Effector memory CD4-positive, alpha-beta T cell (primary cell): ENCODE results near the gene PLD6.
A peak's percentile ranks its signal among the peaks of the same experiment; 100 is the strongest.

Experiments used
- DNase-seq, 3 donors: peaks; one replicate each; pipeline ENCODE4 v3.0.0-alpha.2; 2020
- H3K27ac ChIP-seq: 2 replicates; pipeline ENCODE4 v1.7.0; 2013; ENCODE audit warnings: mild to moderate bottlenecking, low read length, moderate library complexity; ENCODE audit not compliant: insufficient read depth, poor library complexity, severe bottlenecking
- H3K27me3 ChIP-seq: replicated peaks from 2 replicates; pipeline ENCODE4 v1.7.0; 2013; ENCODE audit warnings: mild to moderate bottlenecking, low read length; ENCODE audit not compliant: insufficient read depth, control insufficient read depth, poor library complexity, severe bottlenecking
- H3K36me3 ChIP-seq: 2 replicates; pipeline ENCODE4 v1.7.0; 2013; ENCODE audit warnings: mild to moderate bottlenecking, low read length, moderate library complexity; ENCODE audit not compliant: control insufficient read depth, insufficient read depth
- H3K4me1 ChIP-seq: 2 replicates; pipeline ENCODE4 v1.7.0; 2013; ENCODE audit warnings: low read length, mild to moderate bottlenecking; ENCODE audit not compliant: control insufficient read depth, insufficient read depth, poor library complexity, severe bottlenecking
- H3K4me3 ChIP-seq: 2 replicates; pipeline ENCODE4 v1.7.0; 2013; ENCODE audit warnings: low read length, low read depth, mild to moderate bottlenecking; ENCODE audit not compliant: insufficient read depth, poor library complexity, severe bottlenecking
- H3K9me3 ChIP-seq: 2 replicates; pipeline ENCODE4 v1.7.0; 2013; ENCODE audit warnings: mild to moderate bottlenecking, low read length, moderate library complexity; ENCODE audit not compliant: control insufficient read depth

The PLD6 gene

GRCh38 chr17:17237026-17237799, 31.1 kb upstream of the PLD6 start, which contains the start of gene FLCN:
Gene FLCN (minus strand): TSS chr17:17237168. CDS start chr17:17228137, 9,031 bp downstream.
- DNase-seq: peak; percentile 78 to 89 (median 83)
- Histone ChIP-seq H3K9me3 (no peaks in the 10 kb centered on the region), H3K27ac (peak within 1 kb of the TSS; percentile 98), H3K27me3 (no peaks in the 10 kb centered on the region), H3K36me3 (no peaks in the 10 kb centered on the region), H3K4me3 (peak within 1 kb of the TSS; percentile 93), H3K4me1 (peaks cover 16% of the 10 kb centered on the region)

GRCh38 chr17:17236295-17237025, 30.3 kb upstream of the PLD6 start:
- DNase-seq: no peak
- Histone ChIP-seq H3K27me3 (no peaks in the 10 kb centered on the region), H3K36me3 (peaks cover 8% of the 10 kb centered on the region), H3K4me1 (peaks cover 16% of the 10 kb centered on the region), H3K4me3 (peak overlapping the region; percentile 93), H3K9me3 (no peaks in the 10 kb centered on the region), H3K27ac (peak overlapping the region; percentile 98)

GRCh38 chr17:17235212-17236174, 29.4 kb upstream of the PLD6 start:
- no peak for DNase-seq

GRCh38 chr17:17232303-17232621, 26.1 kb upstream of the PLD6 start:
- Histone ChIP-seq H3K36me3 (peaks cover 46% of the 10 kb centered on the region), H3K9me3 (no peaks in the 10 kb centered on the region), H3K27ac (no peak overlapping the region), H3K4me1 (peaks cover 13% of the 10 kb centered on the region), H3K27me3 (no peaks in the 10 kb centered on the region), H3K4me3 (no peak overlapping the region)
- no peak for DNase-seq

More at GRCh38 chr17:17235212-17236174, 29.4 kb upstream of the PLD6 start:
- no peak overlapping the region for H3K27ac ChIP-seq
- H3K9me3 ChIP-seq: no peaks in the 10 kb centered on the region
- H3K4me1 ChIP-seq: peaks cover 16% of the 10 kb centered on the region
- H3K36me3 ChIP-seq: peaks cover 16% of the 10 kb centered on the region
- H3K27me3 ChIP-seq: no peaks in the 10 kb centered on the region
- H3K4me3 ChIP-seq: peak overlapping the region; percentile 93

- Histone ChIP-seq H3K27ac (no peak overlapping the region), H3K4me3 (no peak overlapping the region), H3K36me3 (peaks cover 51% of the 10 kb centered on the region), H3K4me1 (peaks cover 13% of the 10 kb centered on the region), H3K9me3 (no peaks in the 10 kb centered on the region), H3K27me3 (no peaks in the 10 kb centered on the region)
- DNase-seq: no peak
These were observed 25.6 kb upstream of the PLD6 start for GRCh38 chr17:17231621-17232302.

GRCh38 chr17:17229416-17230384, 23.6 kb upstream of the PLD6 start:
- H3K4me3 ChIP-seq: no peak overlapping the region
- no peaks in the 10 kb centered on the region for H3K9me3 ChIP-seq
- H3K4me1 ChIP-seq: no peaks in the 10 kb centered on the region
- H3K27me3 ChIP-seq: no peaks in the 10 kb centered on the region
- no peak for DNase-seq
- H3K36me3 ChIP-seq: peaks cover 71% of the 10 kb centered on the region
- H3K27ac ChIP-seq: no peak overlapping the region

- no peak overlapping the region for H3K4me3 ChIP-seq
- H3K27me3 ChIP-seq: no peaks in the 10 kb centered on the region
- no peaks in the 10 kb centered on the region for H3K4me1 ChIP-seq
- H3K9me3 ChIP-seq: no peaks in the 10 kb centered on the region
- no peak for DNase-seq
- no peak overlapping the region for H3K27ac ChIP-seq
- H3K36me3 ChIP-seq: peaks cover 81% of the 10 kb centered on the region
These were observed 22.6 kb upstream of the PLD6 start for GRCh38 chr17:17228521-17229279.

- H3K27ac ChIP-seq: no peak overlapping the region
- no peaks in the 10 kb centered on the region for H3K9me3 ChIP-seq
- H3K4me3 ChIP-seq: no peak overlapping the region
- H3K27me3 ChIP-seq: no peaks in the 10 kb centered on the region
- no peak for DNase-seq
- H3K4me1 ChIP-seq: no peaks in the 10 kb centered on the region
- peaks cover 89% of the 10 kb centered on the region for H3K36me3 ChIP-seq
These were observed 21.7 kb upstream of the PLD6 start for GRCh38 chr17:17227608-17228520.
